ENCODE measurements around the gene LRBA. TPM values are rescaled to one million over a fixed set of nuclear protein-coding genes. Genes with fewer than 3 reads are reported as not detected.
A peak's percentile ranks its signal among the peaks of the same experiment; 100 is the strongest.

LRBA gene
- total RNA-seq, 3 donors from 2014 or later (not counting 1 experiment from before 2014, with no cell fraction given), result 72.1 to 87.6 (median 83.1) TPM

GRCh38 chr4:150751648-150752047 lies 263.4 kb downstream of the LRBA start:
- Histone ChIP-seq H3K36me3 (ENCODE audit: control insufficient read depth, insufficient read depth, low read length) (no peaks in the 10 kb centered on the region), H3K9me3 (ENCODE audit: control insufficient read depth, insufficient read depth, low read length) (no peaks in the 10 kb centered on the region), H3K27me3 (ENCODE audit: control insufficient read depth, insufficient read depth, low read length) (no peaks in the 10 kb centered on the region), H3K27ac (ENCODE audit: low read length) (no peak overlapping the region), H3K4me3 (ENCODE audit: low read length) (no peak overlapping the region), H3K4me1 (ENCODE audit: control insufficient read depth, insufficient read depth, low read length) (no peaks in the 10 kb centered on the region)
- Mint-ChIP-seq H3K4me1 (peaks cover 7 to 12% of the 10 kb centered on the region in 2 donors), H3K36me3 (no peaks in the 10 kb centered on the region), H3K9me3 (no peaks in the 10 kb centered on the region), H3K27ac (no peak overlapping the region), H3K27me3 (ENCODE audit: low read depth in 2 of 2) (no peaks in the 10 kb centered on the region), H3K4me3 (no peak overlapping the region)
- TF ChIP-seq CTCF (IDR thresholded peaks at IDR 0.05), result no peak
- no peak for ATAC-seq
- intact Hi-C loops (cut with micrococcal nuclease), result no loop called here
- DNase-seq, result no peak

DNA sequence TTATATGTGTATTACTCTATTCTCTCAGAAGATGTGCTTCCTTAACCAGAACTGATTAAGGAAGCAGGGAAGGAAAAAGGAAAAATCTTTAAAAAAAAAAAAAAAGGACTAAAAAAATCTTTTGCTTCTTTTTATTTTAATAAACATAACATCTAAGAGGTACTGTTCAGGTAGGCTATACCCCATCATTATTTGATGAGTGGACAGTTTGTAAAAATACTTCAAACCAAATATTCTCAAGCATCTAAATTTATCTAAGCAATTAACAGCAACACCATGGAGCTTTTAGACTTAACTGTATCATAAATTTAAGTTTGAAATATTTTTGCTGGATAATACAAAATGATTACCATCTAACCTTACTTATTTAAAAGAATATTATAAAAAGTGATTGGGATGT lies 264.3 kb downstream of the LRBA start:
- no peaks in the 10 kb centered on the region for H3K36me3 Mint-ChIP-seq
- DNase-seq (no peak), ATAC-seq (no peak)
- Histone ChIP-seq H3K9me3 (ENCODE audit: control insufficient read depth, insufficient read depth, low read length) (no peaks in the 10 kb centered on the region), H3K4me1 (ENCODE audit: control insufficient read depth, insufficient read depth, low read length) (no peaks in the 10 kb centered on the region), H3K4me3 (ENCODE audit: low read length) (no peak overlapping the region), H3K27ac (ENCODE audit: low read length) (no peak overlapping the region), H3K27me3 (ENCODE audit: control insufficient read depth, insufficient read depth, low read length) (no peaks in the 10 kb centered on the region), H3K36me3 (ENCODE audit: control insufficient read depth, insufficient read depth, low read length) (no peaks in the 10 kb centered on the region)
- no peak overlapping the region for H3K4me3 Mint-ChIP-seq
- no peak for TF ChIP-seq CTCF (IDR thresholded peaks at IDR 0.05)
- H3K27me3 Mint-ChIP-seq (ENCODE audit: low read depth in 2 of 2), result no peaks in the 10 kb centered on the region
- H3K27ac Mint-ChIP-seq, result no peak overlapping the region
- H3K4me1 Mint-ChIP-seq, result peaks cover 7 to 12% of the 10 kb centered on the region in 2 donors
- H3K9me3 Mint-ChIP-seq, result no peaks in the 10 kb centered on the region
- intact Hi-C loops (cut with micrococcal nuclease), result no loop called here

GRCh38 chr4:150746156-150746555 lies 268.9 kb downstream of the LRBA start:
- 97% methylated on average over 4 of the region's 4 CpGs for WGBS (ENCODE audit: insufficient coverage)
- intact Hi-C loops (cut with micrococcal nuclease), result no loop called here
- no peak for TF ChIP-seq CTCF (IDR thresholded peaks at IDR 0.05)
- H3K36me3 ChIP-seq (ENCODE audit: control insufficient read depth, insufficient read depth, low read length), result no peaks in the 10 kb centered on the region
- H3K4me3 ChIP-seq (ENCODE audit: low read length), result no peak overlapping the region
- no peaks in the 10 kb centered on the region for H3K27me3 Mint-ChIP-seq (ENCODE audit: low read depth in 2 of 2)
- no peak overlapping the region for H3K4me3 Mint-ChIP-seq
- DNase-seq (no peak), ATAC-seq (no peak)
- H3K36me3 Mint-ChIP-seq, result no peaks in the 10 kb centered on the region
- H3K4me1 Mint-ChIP-seq, result peaks cover 11 to 14% of the 10 kb centered on the region in 2 donors
- H3K27ac ChIP-seq (ENCODE audit: low read length), result no peak overlapping the region
- no peaks in the 10 kb centered on the region for H3K9me3 Mint-ChIP-seq
- no peaks in the 10 kb centered on the region for H3K27me3 ChIP-seq (ENCODE audit: control insufficient read depth, insufficient read depth, low read length)
- no peak overlapping the region for H3K27ac Mint-ChIP-seq
- no peaks in the 10 kb centered on the region for H3K9me3 ChIP-seq (ENCODE audit: control insufficient read depth, insufficient read depth, low read length)
- no peaks in the 10 kb centered on the region for H3K4me1 ChIP-seq (ENCODE audit: control insufficient read depth, insufficient read depth, low read length)

- peaks cover 22 to 25% of the 10 kb centered on the region in 2 donors for H3K4me1 Mint-ChIP-seq
- ATAC-seq, result no peak
- no peaks in the 10 kb centered on the region for H3K27me3 Mint-ChIP-seq (ENCODE audit: low read depth in 2 of 2)
- Histone ChIP-seq H3K4me1 (ENCODE audit: control insufficient read depth, insufficient read depth, low read length) (no peaks in the 10 kb centered on the region), H3K27me3 (ENCODE audit: control insufficient read depth, insufficient read depth, low read length) (no peaks in the 10 kb centered on the region), H3K36me3 (ENCODE audit: control insufficient read depth, insufficient read depth, low read length) (no peaks in the 10 kb centered on the region), H3K9me3 (ENCODE audit: control insufficient read depth, insufficient read depth, low read length) (no peaks in the 10 kb centered on the region), H3K4me3 (ENCODE audit: low read length) (no peak overlapping the region), H3K27ac (ENCODE audit: low read length) (no peak overlapping the region)
- no peaks in the 10 kb centered on the region for H3K36me3 Mint-ChIP-seq
- no peak for DNase-seq
- peak overlapping the region; percentile 10 to 41 for H3K27ac Mint-ChIP-seq
- H3K4me3 Mint-ChIP-seq, result no peak overlapping the region
- H3K9me3 Mint-ChIP-seq, result no peaks in the 10 kb centered on the region
- TF ChIP-seq CTCF (IDR thresholded peaks at IDR 0.05), result no peak
- 100% methylated on average over 2 of the region's 2 CpGs for WGBS (ENCODE audit: insufficient coverage)
- intact Hi-C loops (cut with micrococcal nuclease), result no loop called here
Measured at GRCh38 chr4:150744570-150744969, 270.5 kb downstream of the LRBA start.

All from natural killer cell (primary cell).